Gastrocnemius medialis (tissue), 4 donors: ENCODE data around the gene GPATCH1.

Experiments used
- CTCF ChIP-seq, 5 experiments: fragments of 450-650 bp in 3 of 5; fragments of 200-600 bp in 2 of 5; sonication (generic) in 2 of 5; IDR thresholded peaks in 4 of 5; conservative IDR thresholded peaks in 1 of 5; 1 replicate in 4 of 5; 2 replicates in 1 of 5; pipeline ENCODE4 v1.5.1; 2016 to 2019; ENCODE audit warnings: antibody characterized with exemption in 5 of 5, mild to moderate bottlenecking in 3 of 5, moderate library complexity in 3 of 5
- POLR2A ChIP-seq, 2 donors: fragments of 450-650 bp; IDR thresholded peaks; one replicate each; pipeline ENCODE4 v1.6.1; 2017; ENCODE audit warnings: antibody characterized with exemption in 2 of 2, mild to moderate bottlenecking in 2 of 2, moderate library complexity in 2 of 2

- TF ChIP-seq CTCF (IDR thresholded peaks at IDR 0.05 in 4 of 5, conservative IDR thresholded peaks at IDR 0.05 in 1 of 5) (no peak), POLR2A (IDR thresholded peaks at IDR 0.05) (no peak)
Observed at GRCh38 chr19:33108161-33108560, 27.2 kb downstream of the GPATCH1 start.
